Neural progenitor cell (in vitro differentiated cells): ENCODE measurements around the gene KDM3B.

Experiments
- EZH2 ChIP-seq: fragments of 200-600 bp; sonication (generic); IDR thresholded peaks from 2 replicates; pipeline ENCODE4 v1.6.1; 2017; ENCODE audit warnings: antibody characterized with exemption, mild to moderate bottlenecking, moderate library complexity
- EZH2phosphoT487 ChIP-seq: fragments of 200-600 bp; sonication (generic); IDR thresholded peaks from 2 replicates; pipeline ENCODE4 v1.6.1; 2017; ENCODE audit warnings: antibody characterized with exemption
- TF ChIP-seq, protein P1 (sequence below): fragments of 200-600 bp; sonication (generic); IDR thresholded peaks from 2 replicates; pipeline ENCODE4 v1.5.1; 2017; ENCODE audit warnings: antibody characterized with exemption, mild to moderate bottlenecking

DNA sequence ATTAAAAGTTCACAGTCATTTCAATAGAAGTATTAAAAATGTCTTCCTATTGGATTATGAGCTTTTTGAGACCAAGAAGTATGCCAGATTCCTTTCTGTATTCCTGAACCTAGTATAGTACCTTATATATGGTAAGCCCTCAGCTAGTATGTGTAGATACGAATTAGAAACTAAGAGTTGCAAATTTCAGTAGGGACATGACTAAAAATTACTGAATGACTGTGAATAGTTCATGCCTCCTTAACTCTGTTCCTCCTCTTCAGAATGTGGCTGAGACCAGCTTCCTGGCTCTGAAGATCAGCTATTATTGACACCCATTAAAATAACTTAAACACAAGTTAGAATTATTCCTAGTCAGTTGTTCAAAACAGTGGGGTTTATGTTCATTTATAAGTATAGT, 19.7 kb downstream of the KDM3B start:
- TF ChIP-seq EZH2, result no peak
- TF ChIP-seq EZH2phosphoT487, result no peak
- TF ChIP-seq, protein P1, sequence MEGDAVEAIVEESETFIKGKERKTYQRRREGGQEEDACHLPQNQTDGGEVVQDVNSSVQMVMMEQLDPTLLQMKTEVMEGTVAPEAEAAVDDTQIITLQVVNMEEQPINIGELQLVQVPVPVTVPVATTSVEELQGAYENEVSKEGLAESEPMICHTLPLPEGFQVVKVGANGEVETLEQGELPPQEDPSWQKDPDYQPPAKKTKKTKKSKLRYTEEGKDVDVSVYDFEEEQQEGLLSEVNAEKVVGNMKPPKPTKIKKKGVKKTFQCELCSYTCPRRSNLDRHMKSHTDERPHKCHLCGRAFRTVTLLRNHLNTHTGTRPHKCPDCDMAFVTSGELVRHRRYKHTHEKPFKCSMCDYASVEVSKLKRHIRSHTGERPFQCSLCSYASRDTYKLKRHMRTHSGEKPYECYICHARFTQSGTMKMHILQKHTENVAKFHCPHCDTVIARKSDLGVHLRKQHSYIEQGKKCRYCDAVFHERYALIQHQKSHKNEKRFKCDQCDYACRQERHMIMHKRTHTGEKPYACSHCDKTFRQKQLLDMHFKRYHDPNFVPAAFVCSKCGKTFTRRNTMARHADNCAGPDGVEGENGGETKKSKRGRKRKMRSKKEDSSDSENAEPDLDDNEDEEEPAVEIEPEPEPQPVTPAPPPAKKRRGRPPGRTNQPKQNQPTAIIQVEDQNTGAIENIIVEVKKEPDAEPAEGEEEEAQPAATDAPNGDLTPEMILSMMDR, result no peak
